Esophagus muscularis mucosa (tissue), 3 donors: Measurements from ENCODE around the gene ADCY1.

Experiments used
- CTCF ChIP-seq, 3 experiments: fragments of 200-600 bp in 2 of 3; fragments of 450-650 bp in 1 of 3; sonication (generic) in 2 of 3; IDR thresholded peaks; one replicate each; pipeline ENCODE4 v1.5.1; 2017 to 2019; ENCODE audit warnings: antibody characterized with exemption in 3 of 3, mild to moderate bottlenecking in 2 of 3, moderate library complexity in 1 of 3
- POLR2A ChIP-seq: fragments of 450-650 bp; IDR thresholded peaks from one replicate; pipeline ENCODE4 v1.6.1; 2017; ENCODE audit warnings: antibody characterized with exemption, moderate library complexity, mild to moderate bottlenecking, low read depth

GRCh38 chr7:45651540-45651939 is 77.4 kb downstream of the ADCY1 start:
- no peak for TF ChIP-seq POLR2A
- no peak for TF ChIP-seq CTCF (IDR thresholded peaks at IDR 0.05)
